ENCODE measurements around the gene CCNL2.
"Not testable (repeated sequence)": the region's sequence is repeated elsewhere in the genome, so short reads cannot be mapped to it uniquely, and the experiment has no call there.

The CCNL2 gene

GRCh38 chr1:1403653-1404052 lies 4.5 kb upstream of the CCNL2 start:
- no peak for DNase-seq
- Histone ChIP-seq H3K36me3 (replicated peaks; ENCODE audit: insufficient read depth, low read length) (peaks cover 9% of the 10 kb centered on the region), H2AFZ (ENCODE audit: low read length) (no peak overlapping the region), H3K27ac (ENCODE audit: low read length) (no peak overlapping the region), H3K79me2 (ENCODE audit: low read length) (peaks cover 86% of the 10 kb centered on the region), H3K9ac (ENCODE audit: low read length) (no peak overlapping the region), H3K4me3 (ENCODE audit: low read length) (no peak overlapping the region), H3K9me3 (replicated peaks; ENCODE audit: insufficient read depth, low read length) (no peaks in the 10 kb centered on the region), H3F3A (ENCODE audit: insufficient read depth, low read length) (peaks cover 16% of the 10 kb centered on the region), H3K4me2 (ENCODE audit: low read depth, low read length) (no peak overlapping the region), H4K20me1 (ENCODE audit: insufficient read depth, low read length) (no peaks in the 10 kb centered on the region), H3K4me1 (ENCODE audit: low read length) (peaks cover 14% of the 10 kb centered on the region; the same call in 1 of the 2 replicates), H3K9me2 (replicated peaks; ENCODE audit: insufficient read depth, low read length) (no peaks in the 10 kb centered on the region), H3K27me3 (replicated peaks; ENCODE audit: insufficient read depth, low read length) (no peaks in the 10 kb centered on the region)
- TF ChIP-seq EZH2 (optimal IDR thresholded peaks at IDR 0.05; ENCODE audit: low read depth, low read length) (no peak), EZH2phosphoT487 (IDR thresholded peaks at IDR 0.05; ENCODE audit: low read length) (no peak)
- TF ChIP-seq, protein P1, sequence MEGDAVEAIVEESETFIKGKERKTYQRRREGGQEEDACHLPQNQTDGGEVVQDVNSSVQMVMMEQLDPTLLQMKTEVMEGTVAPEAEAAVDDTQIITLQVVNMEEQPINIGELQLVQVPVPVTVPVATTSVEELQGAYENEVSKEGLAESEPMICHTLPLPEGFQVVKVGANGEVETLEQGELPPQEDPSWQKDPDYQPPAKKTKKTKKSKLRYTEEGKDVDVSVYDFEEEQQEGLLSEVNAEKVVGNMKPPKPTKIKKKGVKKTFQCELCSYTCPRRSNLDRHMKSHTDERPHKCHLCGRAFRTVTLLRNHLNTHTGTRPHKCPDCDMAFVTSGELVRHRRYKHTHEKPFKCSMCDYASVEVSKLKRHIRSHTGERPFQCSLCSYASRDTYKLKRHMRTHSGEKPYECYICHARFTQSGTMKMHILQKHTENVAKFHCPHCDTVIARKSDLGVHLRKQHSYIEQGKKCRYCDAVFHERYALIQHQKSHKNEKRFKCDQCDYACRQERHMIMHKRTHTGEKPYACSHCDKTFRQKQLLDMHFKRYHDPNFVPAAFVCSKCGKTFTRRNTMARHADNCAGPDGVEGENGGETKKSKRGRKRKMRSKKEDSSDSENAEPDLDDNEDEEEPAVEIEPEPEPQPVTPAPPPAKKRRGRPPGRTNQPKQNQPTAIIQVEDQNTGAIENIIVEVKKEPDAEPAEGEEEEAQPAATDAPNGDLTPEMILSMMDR (IDR thresholded peaks at IDR 0.05; ENCODE audit: low read length): no peak

GRCh38 chr1:1402901-1403392 lies 3.8 kb upstream of the CCNL2 start:
- not testable (repeated sequence) for H3K9ac ChIP-seq (ENCODE audit: low read length); H2AFZ ChIP-seq (ENCODE audit: low read length); H3K4me3 ChIP-seq (ENCODE audit: low read length); H4K20me1 ChIP-seq (ENCODE audit: insufficient read depth, low read length); H3K9me3 ChIP-seq (replicated peaks; ENCODE audit: insufficient read depth, low read length); H3K4me2 ChIP-seq (ENCODE audit: low read depth, low read length); DNase-seq; H3K27me3 ChIP-seq (replicated peaks; ENCODE audit: insufficient read depth, low read length); H3K9me2 ChIP-seq (replicated peaks; ENCODE audit: insufficient read depth, low read length); H3K27ac ChIP-seq (ENCODE audit: low read length); H3K36me3 ChIP-seq (replicated peaks; ENCODE audit: insufficient read depth, low read length)
- H3K4me1 ChIP-seq (ENCODE audit: low read length): peaks cover 11% of the 10 kb centered on the region
- peaks cover 16% of the 10 kb centered on the region for H3F3A ChIP-seq (ENCODE audit: insufficient read depth, low read length)
- peaks cover 86% of the 10 kb centered on the region for H3K79me2 ChIP-seq (ENCODE audit: low read length)

DNA sequence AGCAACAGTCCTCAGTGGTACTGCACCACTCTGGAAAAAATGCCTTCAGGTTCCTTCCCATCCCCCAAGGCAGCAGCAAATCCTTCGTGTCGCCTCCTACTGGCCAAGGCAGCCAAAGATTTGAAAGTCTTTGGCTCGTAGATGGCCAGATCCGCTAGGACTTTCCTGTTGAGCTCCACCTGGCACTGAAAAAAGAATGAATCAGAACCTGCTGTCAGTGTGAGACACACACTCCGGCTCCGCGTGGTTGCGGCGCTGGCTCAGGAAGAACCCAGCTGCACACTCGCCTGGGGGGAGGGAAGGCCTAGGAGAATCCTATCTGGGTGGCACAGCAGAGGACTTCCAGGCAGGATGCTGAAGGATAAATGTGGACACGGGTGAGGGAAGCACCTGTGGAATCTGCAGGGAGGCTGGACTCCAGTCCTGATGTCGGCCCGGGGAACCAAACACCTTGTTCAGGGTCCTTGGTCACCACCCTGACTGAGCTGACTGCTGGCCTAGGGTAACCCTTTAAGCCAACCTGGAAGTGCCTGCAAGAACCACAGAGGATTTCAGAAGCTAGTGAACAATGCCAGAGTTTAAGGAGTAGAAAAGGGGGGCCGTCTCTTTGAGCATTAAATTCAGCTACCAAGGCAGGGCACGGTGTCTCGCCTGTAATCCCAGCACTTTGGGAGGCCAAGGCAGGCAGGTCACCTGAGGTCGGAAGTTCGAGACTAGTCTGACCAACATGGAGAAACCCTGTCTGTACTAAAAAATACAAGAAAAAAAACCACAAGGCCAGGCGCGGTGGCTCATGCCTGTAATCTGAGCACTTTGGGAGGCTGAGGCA lies 3.2 kb upstream of the CCNL2 start:
- Histone ChIP-seq H3K79me2 (ENCODE audit: low read length) (peaks cover 86% of the 10 kb centered on the region), H3K4me1 (ENCODE audit: low read length) (peaks cover 14% of the 10 kb centered on the region), H3K4me3 (ENCODE audit: low read length) (no peak overlapping the region), H3K27ac (ENCODE audit: low read length) (no peak overlapping the region), H3F3A (ENCODE audit: insufficient read depth, low read length) (peaks cover 16% of the 10 kb centered on the region), H3K9me2 (replicated peaks; ENCODE audit: insufficient read depth, low read length) (no peaks in the 10 kb centered on the region), H3K36me3 (replicated peaks; ENCODE audit: insufficient read depth, low read length) (peaks cover 11% of the 10 kb centered on the region), H3K27me3 (replicated peaks; ENCODE audit: insufficient read depth, low read length) (no peaks in the 10 kb centered on the region), H3K9ac (ENCODE audit: low read length) (no peak overlapping the region), H2AFZ (ENCODE audit: low read length) (no peak overlapping the region), H3K4me2 (ENCODE audit: low read depth, low read length) (no peak overlapping the region), H3K9me3 (replicated peaks; ENCODE audit: insufficient read depth, low read length) (no peaks in the 10 kb centered on the region), H4K20me1 (ENCODE audit: insufficient read depth, low read length) (no peaks in the 10 kb centered on the region)
- peak; percentile 33 for DNase-seq
- no peak for TF ChIP-seq EZH2 (optimal IDR thresholded peaks at IDR 0.05; ENCODE audit: low read depth, low read length)
- TF ChIP-seq, protein P1 (IDR thresholded peaks at IDR 0.05; ENCODE audit: low read length): peak; percentile 62

DNA sequence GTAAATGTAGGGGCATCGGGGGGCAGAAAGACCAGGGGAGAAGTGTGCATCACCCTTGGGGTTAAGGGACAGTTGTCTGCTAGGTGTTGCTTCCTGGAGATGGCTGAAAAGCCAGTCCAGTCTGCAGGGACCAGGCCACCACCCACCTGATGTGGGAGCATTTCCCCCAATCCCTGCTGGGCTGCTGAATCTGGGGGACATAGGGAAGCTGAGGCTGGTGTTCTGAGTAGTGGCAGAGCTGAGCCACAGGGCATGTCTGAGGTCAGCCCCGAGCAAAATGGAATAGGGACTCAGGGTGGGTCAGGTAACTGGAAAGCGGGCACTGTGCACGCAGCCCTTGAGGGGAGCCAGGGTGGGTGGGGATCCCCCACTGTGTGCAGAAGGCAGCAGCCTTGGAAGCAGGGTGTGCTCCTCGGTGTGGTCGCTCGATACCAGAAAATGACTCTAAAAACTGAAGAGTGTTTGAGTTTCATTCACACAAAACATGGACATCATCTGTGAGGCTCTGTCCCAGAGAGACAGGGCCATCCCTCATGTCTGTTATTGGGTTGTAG lies 2.4 kb upstream of the CCNL2 start:
- H3K9ac ChIP-seq (ENCODE audit: low read length): no peak overlapping the region
- no peaks in the 10 kb centered on the region for H3K9me3 ChIP-seq (replicated peaks; ENCODE audit: insufficient read depth, low read length)
- H3K79me2 ChIP-seq (ENCODE audit: low read length): peaks cover 85% of the 10 kb centered on the region
- no peaks in the 10 kb centered on the region for H3K27me3 ChIP-seq (replicated peaks; ENCODE audit: insufficient read depth, low read length)
- peaks cover 16% of the 10 kb centered on the region for H3K36me3 ChIP-seq (replicated peaks; ENCODE audit: insufficient read depth, low read length)
- H3K4me1 ChIP-seq (ENCODE audit: low read length): peaks cover 14% of the 10 kb centered on the region
- H3K4me2 ChIP-seq (ENCODE audit: low read depth, low read length): no peak overlapping the region
- TF ChIP-seq, protein P1 (IDR thresholded peaks at IDR 0.05; ENCODE audit: low read length): no peak
- no peak for TF ChIP-seq EZH2phosphoT487 (IDR thresholded peaks at IDR 0.05; ENCODE audit: low read length)
- no peak for TF ChIP-seq EZH2 (optimal IDR thresholded peaks at IDR 0.05; ENCODE audit: low read depth, low read length)
- no peaks in the 10 kb centered on the region for H4K20me1 ChIP-seq (ENCODE audit: insufficient read depth, low read length)
- H3K4me3 ChIP-seq (ENCODE audit: low read length): no peak overlapping the region
- peaks cover 13% of the 10 kb centered on the region for H3F3A ChIP-seq (ENCODE audit: insufficient read depth, low read length)
- H3K9me2 ChIP-seq (replicated peaks; ENCODE audit: insufficient read depth, low read length): no peaks in the 10 kb centered on the region
- no peak for DNase-seq
- H3K27ac ChIP-seq (ENCODE audit: low read length): no peak overlapping the region
- H2AFZ ChIP-seq (ENCODE audit: low read length): no peak overlapping the region
